Uterus (tissue), 4 donors: ENCODE measurements around the gene RIN2. TPM values are rescaled to one million over a fixed set of nuclear protein-coding genes. Genes with fewer than 3 reads are reported as not detected.

Source experiments
- DNase-seq, 2 donors: peaks; one replicate each; pipeline ENCODE4 v3.0.0-alpha.2; 2019 to 2020
- H3K27ac ChIP-seq, 2 donors: fragments of 200-600 bp; sonication (generic); 1 replicate in 1 of 2; 2 replicates in 1 of 2; pipeline ENCODE4 v1.5.1; 2016 to 2018
- H3K27me3 ChIP-seq, 2 donors: fragments of 200-600 bp; sonication (generic); one replicate each; pipeline ENCODE4 v1.5.1; 2018 to 2019; ENCODE audit warnings: control low read depth in 1 of 2
- H3K36me3 ChIP-seq, 2 donors: fragments of 200-600 bp; sonication (generic); one replicate each; pipeline ENCODE4 v1.5.1; 2019; ENCODE audit warnings: control low read depth in 1 of 2
- H3K4me1 ChIP-seq, 2 donors: fragments of 200-600 bp; sonication (generic); one replicate each; pipeline ENCODE4 v1.5.1; 2018 to 2019; ENCODE audit warnings: control low read depth in 1 of 2
- H3K4me3 ChIP-seq, 2 donors: fragments of 200-600 bp; sonication (generic); 1 replicate in 1 of 2; 2 replicates in 1 of 2; pipeline ENCODE4 v1.5.1; 2018 to 2019; ENCODE audit warnings: mild to moderate bottlenecking in 1 of 2
- H3K9me3 ChIP-seq, 2 donors: fragments of 200-600 bp; sonication (generic); one replicate each; pipeline ENCODE4 v1.5.1; 2019; ENCODE audit warnings: control low read depth in 1 of 2
- CTCF ChIP-seq, 4 experiments: fragments of 200-600 bp in 2 of 4; fragments of 450-650 bp in 2 of 4; sonication (generic) in 2 of 4; IDR thresholded peaks; one replicate each; pipeline ENCODE4 v1.5.1; 2016 to 2019; ENCODE audit warnings: antibody characterized with exemption in 4 of 4, mild to moderate bottlenecking in 2 of 4, moderate library complexity in 1 of 4
- POLR2A ChIP-seq, 2 donors: fragments of 450-650 bp; IDR thresholded peaks; one replicate each; pipeline ENCODE4 v1.6.1; 2016; ENCODE audit warnings: antibody characterized with exemption in 2 of 2, mild to moderate bottlenecking in 1 of 2, moderate library complexity in 1 of 2
- intact Hi-C: fragments of 100-400 bp; cut with DNase I; formaldehyde crosslinking; loops from one replicate; pipeline ENCODE4 v1.15.1; 2023; ENCODE audit warnings: low total_unique reads
- total RNA-seq, 4 donors: library from RNA; depleted of rRNA in 3 of 4; stranded (reverse); fragments of >200 nt in 3 of 4; gene quantifications; one replicate each; pipeline versions ENCODE4 v1.1.0 to v1.2.4, GENCODE V29; 2014 to 2023
- donor health status: DM: yes; HTN: yes; CAD: no.

The RIN2 gene
- total RNA-seq, 4 donors from 2014 or later = 29.7 to 77.5 (median 59.6) TPM

GRCh38 chr20:19756761-19757486 is 1.1 kb upstream of the RIN2 start:
- Histone ChIP-seq H3K9me3 (no peaks in the 10 kb centered on the region), H3K4me3 (peak overlapping the region; percentile 73 to 82), H3K27me3 (no peaks in the 10 kb centered on the region), H3K27ac (peak overlapping the region; percentile 95 to 96), H3K36me3 (no peaks in the 10 kb centered on the region), H3K4me1 (peaks cover 0 to 4% of the 10 kb centered on the region in 2 donors)
- intact Hi-C loops = no loop called here
- DNase-seq = no peak
- TF ChIP-seq POLR2A (IDR thresholded peaks at IDR 0.05) (peak in 1 of 2 donors; percentile 39), CTCF (IDR thresholded peaks at IDR 0.05) (no peak)

GRCh38 chr20:19757487-19758132 is 448 bp upstream of the RIN2 start:
- Histone ChIP-seq H3K36me3 (no peaks in the 10 kb centered on the region), H3K9me3 (no peaks in the 10 kb centered on the region), H3K27me3 (no peaks in the 10 kb centered on the region), H3K4me3 (peak overlapping the region; percentile 73 to 82), H3K27ac (peak overlapping the region; percentile 95 to 96), H3K4me1 (peaks cover 0 to 4% of the 10 kb centered on the region in 2 donors)
- peak; percentile 88 to 90 for DNase-seq
- intact Hi-C loops = no loop called here
- TF ChIP-seq CTCF (IDR thresholded peaks at IDR 0.05) (no peak), POLR2A (IDR thresholded peaks at IDR 0.05) (peak in 1 of 2 donors; percentile 39)

GRCh38 chr20:19758501-19759331 is 658 bp downstream of the RIN2 start:
- H3K4me1 ChIP-seq = peaks cover 0 to 4% of the 10 kb centered on the region in 2 donors
- intact Hi-C loops = no loop called here

GRCh38 chr20:19760371-19760721 is 2.3 kb downstream of the RIN2 start:
- Histone ChIP-seq H3K9me3 (no peaks in the 10 kb centered on the region), H3K27me3 (no peaks in the 10 kb centered on the region), H3K36me3 (no peaks in the 10 kb centered on the region), H3K4me1 (peaks cover 0 to 4% of the 10 kb centered on the region in 2 donors), H3K4me3 (no peak overlapping the region), H3K27ac (peak overlapping the region; percentile 95 to 96)
- no peak for TF ChIP-seq POLR2A (IDR thresholded peaks at IDR 0.05)
- no peak for TF ChIP-seq CTCF (IDR thresholded peaks at IDR 0.05)
- intact Hi-C loops = no loop called here
- no peak for DNase-seq

More at GRCh38 chr20:19758501-19759331, 658 bp downstream of the RIN2 start:
- Histone ChIP-seq H3K27me3 (no peaks in the 10 kb centered on the region), H3K36me3 (no peaks in the 10 kb centered on the region), H3K9me3 (no peaks in the 10 kb centered on the region), H3K27ac (peak overlapping the region; percentile 95 to 96), H3K4me3 (peak overlapping the region; percentile 73 to 82)
- TF ChIP-seq CTCF (IDR thresholded peaks at IDR 0.05) = peak in 1 of 4 experiments; percentile 13
- no peak for TF ChIP-seq POLR2A (IDR thresholded peaks at IDR 0.05)
- DNase-seq = peak; percentile 55 to 64
